ENCODE data around the gene MYO5C.
A peak's percentile ranks its signal among the peaks of the same experiment; 100 is the strongest.

The MYO5C gene

GRCh38 chr15:52207191-52207590, 88.4 kb downstream of the MYO5C start:
- DNase-seq = no peak

- DNase-seq = no peak
These were observed 89.2 kb downstream of the MYO5C start for GRCh38 chr15:52206446-52206845.

- DNase-seq = no peak
These were observed 90.9 kb downstream of the MYO5C start for GRCh38 chr15:52204657-52205056.

- DNase-seq = no peak
These were observed 94.7 kb downstream of the MYO5C start for GRCh38 chr15:52200831-52201365.

GRCh38 chr15:52199271-52199670, 96.3 kb downstream of the MYO5C start:
- DNase-seq = no peak

- no peak for DNase-seq
These were observed 98.7 kb downstream of the MYO5C start for GRCh38 chr15:52196891-52197290.

- DNase-seq = no peak
These were observed 101.8 kb downstream of the MYO5C start for GRCh38 chr15:52193791-52194190.

GRCh38 chr15:52193321-52193720, 102.3 kb downstream of the MYO5C start:
- DNase-seq = no peak

- DNase-seq = no peak
These were observed 104.4 kb downstream of the MYO5C start, which contains the start of gene GNB5 for GRCh38 chr15:52191207-52191606. Gene GNB5, minus strand, starts transcription at chr15:52191392. Its CDS starts 6,716 bp downstream, at chr15:52184676.

- no peak for DNase-seq
These were observed 108.7 kb downstream of the MYO5C start for GRCh38 chr15:52186651-52187486.

- DNase-seq = no peak
These were observed 110.4 kb downstream of the MYO5C start for GRCh38 chr15:52185151-52185561.

- no peak for DNase-seq
These were observed 110.9 kb downstream of the MYO5C start for GRCh38 chr15:52184721-52185120.

GRCh38 chr15:52183562-52184173, 111.9 kb downstream of the MYO5C start:
- DNase-seq = no peak

- no peak for DNase-seq
These were observed 113.4 kb downstream of the MYO5C start for GRCh38 chr15:52181938-52182780.

- no peak for DNase-seq
These were observed 114.7 kb downstream of the MYO5C start for GRCh38 chr15:52180851-52181450.

- DNase-seq = no peak
These were observed 115.3 kb downstream of the MYO5C start for GRCh38 chr15:52180196-52180835.

GRCh38 chr15:52179278-52180195, 116.1 kb downstream of the MYO5C start:
- peak; percentile 50 to 64 for DNase-seq

- no peak for DNase-seq
These were observed 116.8 kb downstream of the MYO5C start for GRCh38 chr15:52178765-52179164.

GRCh38 chr15:52172869-52173268, 122.7 kb downstream of the MYO5C start:
- no peak for DNase-seq

- no peak for DNase-seq
These were observed 123.8 kb downstream of the MYO5C start for GRCh38 chr15:52171807-52172206.

GRCh38 chr15:52171386-52171785, 124.2 kb downstream of the MYO5C start:
- DNase-seq = no peak

Data from hippocampal formation (tissue), 2 donors.